Measurements from ENCODE around the gene RGS3. TPM values are rescaled to one million over a fixed set of nuclear protein-coding genes. Genes with fewer than 3 reads are reported as not detected.

The RGS3 gene
- total RNA-seq, 3 donors from 2014 or later, result 65.9 to 83.8 (median 70.7) TPM

GRCh38 chr9:113582698-113583200 is 119.2 kb downstream of the RGS3 start:
- Histone ChIP-seq H3K36me3 (ENCODE audit: low read depth) (no peaks in the 10 kb centered on the region), H3K9me3 (no peaks in the 10 kb centered on the region), H3K4me3 (no peak overlapping the region), H3K4me1 (ENCODE audit: low read depth) (peaks cover 44% of the 10 kb centered on the region)
- ATAC-seq, result no peak
- intact Hi-C loops (cut with DNase I, micrococcal nuclease), result no loop called here
- no peak for DNase-seq
- no peak for TF ChIP-seq CTCF (IDR thresholded peaks at IDR 0.05)

GRCh38 chr9:113583511-113584427 is 120.2 kb downstream of the RGS3 start:
- no peak for ATAC-seq
- H3K36me3 ChIP-seq (ENCODE audit: low read depth), result no peaks in the 10 kb centered on the region
- H3K4me3 ChIP-seq, result no peak overlapping the region
- no peaks in the 10 kb centered on the region for H3K9me3 ChIP-seq
- DNase-seq, result peak in 1 of 3 donors; percentile 21
- TF ChIP-seq CTCF (IDR thresholded peaks at IDR 0.05), result no peak
- H3K4me1 ChIP-seq (ENCODE audit: low read depth), result peaks cover 33% of the 10 kb centered on the region
- intact Hi-C loops (cut with DNase I, micrococcal nuclease), result no loop called here

GRCh38 chr9:113584428-113585084 is 121.0 kb downstream of the RGS3 start:
- no peak for TF ChIP-seq CTCF (IDR thresholded peaks at IDR 0.05)
- Histone ChIP-seq H3K36me3 (ENCODE audit: low read depth) (no peaks in the 10 kb centered on the region), H3K4me3 (no peak overlapping the region), H3K4me1 (ENCODE audit: low read depth) (peaks cover 28% of the 10 kb centered on the region), H3K9me3 (no peaks in the 10 kb centered on the region)
- intact Hi-C loops (cut with DNase I, micrococcal nuclease), result no loop called here
- DNase-seq (no peak), ATAC-seq (no peak)

GRCh38 chr9:113585085-113585442 is 121.5 kb downstream of the RGS3 start:
- Histone ChIP-seq H3K36me3 (ENCODE audit: low read depth) (no peaks in the 10 kb centered on the region), H3K4me3 (no peak overlapping the region), H3K4me1 (ENCODE audit: low read depth) (peaks cover 22% of the 10 kb centered on the region), H3K9me3 (no peaks in the 10 kb centered on the region)
- intact Hi-C loops (cut with DNase I, micrococcal nuclease), result no loop called here
- DNase-seq, result peak in 1 of 3 donors; percentile 2
- ATAC-seq, result no peak
- no peak for TF ChIP-seq CTCF (IDR thresholded peaks at IDR 0.05)

GRCh38 chr9:113585555-113585954 is 122.0 kb downstream of the RGS3 start:
- TF ChIP-seq CTCF (IDR thresholded peaks at IDR 0.05), result no peak
- Histone ChIP-seq H3K9me3 (no peaks in the 10 kb centered on the region), H3K4me1 (ENCODE audit: low read depth) (peaks cover 18% of the 10 kb centered on the region), H3K36me3 (ENCODE audit: low read depth) (no peaks in the 10 kb centered on the region), H3K4me3 (no peak overlapping the region)
- DNase-seq, result peak in 2 of 3 donors; percentile 1 to 3
- intact Hi-C loops (cut with DNase I, micrococcal nuclease), result no loop called here
- ATAC-seq, result no peak
